Esophagus (tissue), 2 donors: ENCODE measurements around the gene UBE2D3. TPM values are rescaled to one million over a fixed set of nuclear protein-coding genes. Genes with fewer than 3 reads are reported as not detected.

Experiments used
- H3K27ac ChIP-seq, 2 donors: one replicate each; pipeline ENCODE4 v1.5.1; 2013; ENCODE audit warnings: low read depth in 2 of 2, mild to moderate bottlenecking in 2 of 2, inconsistent platforms in 1 of 2, low read length in 1 of 2, moderate library complexity in 1 of 2
- H3K27me3 ChIP-seq, 2 donors: one replicate each; pipeline ENCODE4 v1.6.1; 2013; ENCODE audit warnings: low read length in 2 of 2, control low read depth in 1 of 2, mild to moderate bottlenecking in 1 of 2; ENCODE audit not compliant: insufficient read depth in 2 of 2, control insufficient read depth in 1 of 2
- H3K36me3 ChIP-seq, 2 donors: one replicate each; pipeline ENCODE4 v1.6.1; 2013; ENCODE audit warnings: low read length in 1 of 2; ENCODE audit not compliant: control insufficient read depth in 2 of 2, insufficient read depth in 2 of 2
- H3K4me1 ChIP-seq, 2 donors: one replicate each; pipeline ENCODE4 v1.6.1; 2013; ENCODE audit warnings: low read length in 1 of 2; ENCODE audit not compliant: control insufficient read depth in 2 of 2, insufficient read depth in 2 of 2
- H3K4me3 ChIP-seq, 2 donors: one replicate each; pipeline ENCODE4 v1.5.1; 2013; ENCODE audit warnings: low read length in 2 of 2, mild to moderate bottlenecking in 2 of 2, low read depth in 1 of 2, moderate library complexity in 1 of 2
- H3K9me3 ChIP-seq, 2 donors: one replicate each; pipeline ENCODE4 v1.6.1; 2013; ENCODE audit warnings: mild to moderate bottlenecking in 2 of 2, low read depth in 1 of 2, low read length in 1 of 2, moderate library complexity in 1 of 2; ENCODE audit not compliant: control insufficient read depth in 2 of 2, insufficient read depth in 1 of 2
- WGBS, 2 donors: extraction: QIAGEN DNeasy Blood & Tissue Kit; methylation state at CpG; one replicate each; pipeline ENCODE4 v1.1.7; 2013; 5-methylcytosine and 5-hydroxymethylcytosine counted together
- polyA plus RNA-seq, 2 donors: library from polyadenylated mRNA; stranded (reverse); fragments of 200-250 nt; gene quantifications; one replicate each; pipeline ENCODE4 v1.2.3, GENCODE V29; 2013
- donor health status: healthy with polysubstance abuse.
- donor health status: Bipolar disorder and iron deficiency.

UBE2D3 gene
- polyA plus RNA-seq, 2 donors, result 185 to 218 TPM

DNA sequence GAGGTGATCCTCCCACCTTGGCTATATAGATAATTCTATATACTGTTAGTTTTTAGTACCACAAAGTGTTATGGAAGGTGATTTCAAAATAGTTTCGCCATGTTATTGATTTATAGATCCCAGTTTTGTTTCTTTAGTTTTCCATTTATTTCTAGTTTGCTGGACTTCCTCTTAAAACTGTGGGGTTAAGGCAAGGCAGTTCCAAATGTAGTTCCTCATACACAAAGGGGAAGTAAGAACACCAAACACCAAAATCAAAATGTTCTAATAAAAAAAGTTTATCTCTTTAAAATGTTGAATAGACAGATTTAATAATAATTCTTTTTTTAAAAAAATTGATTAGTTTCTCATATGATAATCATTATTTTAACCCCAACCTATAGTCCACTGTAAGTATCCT is 34.7 kb upstream of the UBE2D3 start:
- H3K4me1 ChIP-seq, result no peaks in the 10 kb centered on the region
- no peaks in the 10 kb centered on the region for H3K36me3 ChIP-seq
- no peaks in the 10 kb centered on the region for H3K27me3 ChIP-seq
- peaks cover 0 to 3% of the 10 kb centered on the region in 2 donors for H3K9me3 ChIP-seq
- no peak overlapping the region for H3K4me3 ChIP-seq
- 88 to 96% methylated on average over 1 of the region's 1 CpG for WGBS, 2 donors
- H3K27ac ChIP-seq, result no peak overlapping the region

DNA sequence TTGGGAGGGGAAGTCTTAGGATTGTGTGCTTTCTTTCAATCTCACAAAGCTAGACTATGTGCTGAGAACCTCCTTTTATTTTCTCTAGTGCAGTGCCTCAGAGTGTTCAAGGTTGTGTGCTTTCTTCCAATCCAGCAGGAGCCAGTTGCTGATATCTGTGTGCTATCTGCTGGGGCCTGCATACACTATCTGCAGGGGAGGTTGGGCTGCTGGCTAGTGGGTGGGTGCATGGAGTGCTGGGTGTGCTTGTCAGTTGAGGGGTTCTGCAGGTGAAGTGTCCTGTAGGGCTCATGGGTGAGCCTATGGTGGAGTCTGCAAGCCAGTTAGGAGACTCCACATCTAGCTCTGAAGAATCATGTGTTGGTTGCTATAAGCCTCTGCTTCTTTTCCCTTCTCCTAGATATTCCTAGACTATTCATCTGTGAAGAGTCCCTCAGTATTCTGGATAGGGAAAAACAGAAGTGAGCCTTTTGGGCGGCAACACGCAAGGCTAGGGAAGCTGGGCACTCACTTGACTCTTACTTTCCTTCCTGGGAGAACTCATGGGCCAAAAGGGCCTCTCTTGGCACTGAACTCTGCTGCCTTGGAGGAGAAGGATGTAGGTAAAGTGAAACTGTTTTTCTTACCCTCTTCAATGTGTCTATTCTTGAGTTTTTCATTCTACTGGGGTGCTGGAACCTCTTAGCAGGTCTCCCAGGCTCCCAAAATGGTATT is 33.4 kb upstream of the UBE2D3 start:
- no peaks in the 10 kb centered on the region for H3K4me1 ChIP-seq
- 83 to 97% methylated on average over 2 of the region's 2 CpGs for WGBS, 2 donors
- no peak overlapping the region for H3K4me3 ChIP-seq
- no peaks in the 10 kb centered on the region for H3K36me3 ChIP-seq
- H3K27ac ChIP-seq, result no peak overlapping the region
- H3K9me3 ChIP-seq, result peaks cover 0 to 3% of the 10 kb centered on the region in 2 donors
- H3K27me3 ChIP-seq, result no peaks in the 10 kb centered on the region

DNA sequence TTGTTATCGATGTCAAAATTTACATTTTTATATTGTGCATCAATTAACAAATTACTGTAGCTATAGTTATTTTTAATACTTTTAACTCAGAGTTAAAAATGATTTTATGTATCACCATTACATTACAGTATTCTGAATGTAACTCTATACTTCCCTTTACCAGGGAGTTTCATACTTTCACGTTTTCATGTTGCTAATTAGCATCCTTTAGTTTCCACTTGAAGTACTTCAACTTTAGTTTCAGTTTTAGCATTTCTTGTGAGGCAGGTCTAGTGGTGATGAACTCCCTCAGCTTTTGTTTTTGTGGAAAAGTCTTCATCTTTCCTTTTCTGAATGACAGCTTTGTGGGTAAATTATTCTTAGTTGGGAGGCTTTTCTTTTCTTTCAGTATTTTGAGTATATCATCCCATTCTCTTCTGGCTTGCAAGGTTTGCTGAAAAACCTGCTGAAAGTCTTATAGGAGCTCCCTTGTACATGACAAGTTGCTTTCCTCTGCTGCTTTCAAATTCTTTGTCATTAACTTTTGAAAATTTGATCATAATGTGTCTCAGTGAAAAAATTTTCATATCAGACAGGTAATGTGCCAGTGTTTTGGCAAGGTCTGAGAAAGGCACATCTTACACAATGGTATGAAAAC is 31.6 kb upstream of the UBE2D3 start:
- H3K4me1 ChIP-seq, result no peaks in the 10 kb centered on the region
- H3K9me3 ChIP-seq, result peaks cover 0 to 3% of the 10 kb centered on the region in 2 donors
- no peak overlapping the region for H3K4me3 ChIP-seq
- 85 to 90% methylated on average over 2 of the region's 2 CpGs for WGBS, 2 donors
- H3K27me3 ChIP-seq, result no peaks in the 10 kb centered on the region
- no peak overlapping the region for H3K27ac ChIP-seq
- no peaks in the 10 kb centered on the region for H3K36me3 ChIP-seq

DNA sequence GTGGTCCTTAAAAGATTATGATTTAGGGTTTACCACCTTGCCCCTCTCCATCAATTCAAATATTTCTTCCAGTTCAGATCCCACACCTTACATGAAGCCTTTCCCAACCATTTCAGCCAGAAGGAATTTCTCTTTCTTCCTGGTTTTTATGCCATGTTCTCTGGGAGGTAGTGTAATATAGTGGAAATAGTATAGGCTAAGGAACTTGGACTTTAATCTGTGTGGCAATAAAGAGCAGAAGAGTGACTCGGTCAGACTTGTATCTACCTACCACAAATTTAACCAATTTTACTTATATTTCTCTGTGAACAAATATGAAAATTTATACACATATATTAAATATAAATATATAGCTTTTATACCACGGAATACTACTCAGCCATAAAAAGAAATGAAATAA is 23.0 kb upstream of the UBE2D3 start:
- no peaks in the 10 kb centered on the region for H3K27me3 ChIP-seq
- WGBS, 2 donors, result 91 to 96% methylated on average over 2 of the region's 2 CpGs
- no peaks in the 10 kb centered on the region for H3K4me1 ChIP-seq
- H3K36me3 ChIP-seq, result no peaks in the 10 kb centered on the region
- H3K9me3 ChIP-seq, result no peaks in the 10 kb centered on the region
- no peak overlapping the region for H3K4me3 ChIP-seq
- H3K27ac ChIP-seq, result no peak overlapping the region

DNA sequence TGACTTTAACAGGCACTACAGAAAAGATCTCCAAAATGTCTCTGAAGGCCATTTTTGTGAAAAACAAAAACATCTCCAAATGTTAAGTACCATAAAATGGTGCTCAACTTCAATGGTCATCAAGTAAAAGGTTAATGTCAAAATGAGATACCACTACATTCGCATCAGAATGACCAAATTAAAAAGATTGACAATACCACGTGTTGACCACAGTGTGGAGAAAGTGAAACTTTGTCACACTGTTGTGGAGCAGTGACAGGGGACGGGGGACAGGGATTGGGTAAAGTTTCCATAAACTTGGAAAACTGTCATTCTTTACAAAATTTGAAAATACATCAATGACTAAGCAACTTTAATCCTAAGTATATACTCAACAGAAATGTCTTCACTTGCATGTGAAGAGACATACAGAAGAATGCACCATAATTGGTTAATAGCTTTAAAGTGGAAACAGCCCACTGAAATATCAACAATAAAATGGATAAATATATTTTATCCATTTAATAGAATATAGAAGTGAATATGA is 22.3 kb upstream of the UBE2D3 start:
- H3K9me3 ChIP-seq, result no peaks in the 10 kb centered on the region
- H3K36me3 ChIP-seq, result no peaks in the 10 kb centered on the region
- H3K27me3 ChIP-seq, result no peaks in the 10 kb centered on the region
- 81 to 83% methylated on average over 3 of the region's 3 CpGs for WGBS, 2 donors
- no peak overlapping the region for H3K27ac ChIP-seq
- no peak overlapping the region for H3K4me3 ChIP-seq
- H3K4me1 ChIP-seq, result no peaks in the 10 kb centered on the region

DNA sequence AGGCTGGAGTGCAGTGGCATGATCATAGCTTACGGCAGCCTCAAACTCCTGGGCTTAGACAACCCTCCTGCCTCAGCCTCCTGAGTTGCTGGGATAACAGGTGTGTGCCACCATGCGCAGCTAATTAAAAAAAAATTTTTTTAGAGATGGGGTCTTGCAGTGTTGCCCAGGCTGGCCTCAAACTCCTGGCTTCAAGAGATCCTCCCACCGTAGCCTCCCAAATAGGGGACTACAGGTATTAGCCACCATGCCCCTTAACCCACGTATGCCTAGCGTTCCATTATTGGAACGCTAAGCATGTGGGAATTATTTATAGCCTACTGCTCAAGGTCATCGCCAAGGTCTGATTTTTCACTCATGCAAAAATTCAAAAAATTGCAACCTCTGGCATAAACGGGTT is 20.3 kb upstream of the UBE2D3 start:
- Histone ChIP-seq H3K36me3 (no peaks in the 10 kb centered on the region), H3K9me3 (no peaks in the 10 kb centered on the region), H3K4me1 (no peaks in the 10 kb centered on the region), H3K4me3 (no peak overlapping the region), H3K27ac (no peak overlapping the region), H3K27me3 (no peaks in the 10 kb centered on the region)
- 96% methylated on average over 8 of the region's 8 CpGs for WGBS, 2 donors

DNA sequence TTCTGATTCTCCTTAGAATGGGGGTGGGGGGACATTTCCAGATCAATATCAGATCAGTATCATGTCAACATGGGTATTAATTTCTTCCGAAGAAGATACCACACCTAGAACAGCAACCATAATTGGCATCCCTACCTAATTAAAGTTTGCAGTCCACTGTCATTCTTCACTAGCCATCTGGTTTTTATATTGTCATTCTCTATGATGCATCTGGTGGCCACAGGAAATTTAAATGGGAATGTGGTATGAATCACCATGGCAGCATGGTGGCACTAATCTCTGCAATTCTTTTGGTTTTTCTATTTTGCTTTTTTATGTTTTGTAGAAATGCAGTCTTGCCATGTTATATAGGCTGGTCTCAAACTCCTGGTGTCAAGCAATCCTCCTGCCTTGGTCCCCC is 16.6 kb upstream of the UBE2D3 start:
- WGBS, 2 donors, result 93 to 98% methylated on average over 1 of the region's 1 CpG
- H3K27me3 ChIP-seq, result no peaks in the 10 kb centered on the region
- no peaks in the 10 kb centered on the region for H3K4me1 ChIP-seq
- no peak overlapping the region for H3K4me3 ChIP-seq
- no peaks in the 10 kb centered on the region for H3K9me3 ChIP-seq
- H3K27ac ChIP-seq, result no peak overlapping the region
- H3K36me3 ChIP-seq, result no peaks in the 10 kb centered on the region

DNA sequence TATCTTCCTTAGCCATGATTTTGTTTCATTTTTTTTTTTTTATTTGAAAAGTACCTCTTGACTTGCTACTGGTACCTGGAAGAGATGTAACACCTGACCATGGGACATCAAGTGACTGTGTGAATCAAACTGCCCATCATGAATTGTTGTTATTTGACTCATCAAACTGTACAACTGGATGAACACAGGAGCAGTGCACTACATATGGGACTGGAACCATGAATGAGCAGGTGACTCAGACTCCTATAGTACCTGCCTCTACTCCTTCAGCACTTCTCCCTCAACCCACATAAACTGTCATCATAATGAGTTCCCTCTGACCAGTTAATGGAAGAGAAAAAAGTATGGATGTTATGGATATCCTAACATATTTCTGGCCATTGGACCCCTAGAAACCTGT is 15.9 kb upstream of the UBE2D3 start:
- H3K27ac ChIP-seq, result no peak overlapping the region
- no peak overlapping the region for H3K4me3 ChIP-seq
- no peaks in the 10 kb centered on the region for H3K4me1 ChIP-seq
- no peaks in the 10 kb centered on the region for H3K27me3 ChIP-seq
- no peaks in the 10 kb centered on the region for H3K9me3 ChIP-seq
- H3K36me3 ChIP-seq, result no peaks in the 10 kb centered on the region

DNA sequence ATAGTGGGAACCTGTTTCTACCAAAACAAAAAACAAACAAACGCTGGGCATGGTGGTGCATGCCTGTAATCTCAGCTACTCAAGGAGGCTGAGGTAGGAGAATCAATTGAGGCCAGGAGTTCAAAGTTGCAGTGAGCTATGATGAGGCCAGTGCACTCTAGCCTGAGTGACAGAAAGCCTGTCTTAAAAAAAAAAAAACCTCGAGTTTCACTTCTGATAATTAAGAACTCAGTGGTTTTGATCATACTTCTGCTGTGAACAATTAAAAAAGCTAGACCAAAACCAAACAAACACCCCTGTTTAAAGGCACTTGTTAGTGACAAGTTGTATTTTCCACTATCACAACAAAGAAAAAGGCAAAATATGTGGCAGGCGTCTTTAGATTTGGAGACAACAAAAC is 15.0 kb upstream of the UBE2D3 start:
- H3K9me3 ChIP-seq, result no peaks in the 10 kb centered on the region
- WGBS, 2 donors, result 87 to 88% methylated on average over 3 of the region's 3 CpGs
- H3K4me1 ChIP-seq, result no peaks in the 10 kb centered on the region
- H3K36me3 ChIP-seq, result no peaks in the 10 kb centered on the region
- no peak overlapping the region for H3K27ac ChIP-seq
- no peak overlapping the region for H3K4me3 ChIP-seq
- no peaks in the 10 kb centered on the region for H3K27me3 ChIP-seq

DNA sequence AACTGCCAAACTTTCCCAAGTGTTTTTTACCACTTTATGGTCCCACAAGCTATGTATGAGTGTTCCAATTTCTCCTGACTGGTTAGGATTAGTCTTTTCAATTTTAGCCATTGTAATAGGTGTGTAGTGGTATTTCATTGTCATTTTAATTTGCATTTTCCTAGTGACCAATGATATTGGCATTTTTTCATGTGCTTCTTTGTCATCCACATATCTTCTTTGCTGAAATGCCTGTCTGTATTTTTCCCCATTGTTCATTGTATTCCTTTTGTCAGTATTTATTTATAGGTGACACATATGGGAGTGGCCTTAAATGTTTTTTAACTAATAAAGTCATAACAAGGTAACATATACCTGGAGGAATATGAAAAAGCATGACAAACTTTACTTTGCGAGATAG is 9.2 kb upstream of the UBE2D3 start:
- 94 to 96% methylated on average over 1 of the region's 1 CpG for WGBS, 2 donors
- H3K27me3 ChIP-seq, result no peaks in the 10 kb centered on the region
- no peaks in the 10 kb centered on the region for H3K4me1 ChIP-seq
- H3K9me3 ChIP-seq, result no peaks in the 10 kb centered on the region
- H3K27ac ChIP-seq, result no peak overlapping the region
- no peak overlapping the region for H3K4me3 ChIP-seq
- no peaks in the 10 kb centered on the region for H3K36me3 ChIP-seq
